Measurements from ENCODE around the gene CLCN7.

Gene CLCN7

DNA sequence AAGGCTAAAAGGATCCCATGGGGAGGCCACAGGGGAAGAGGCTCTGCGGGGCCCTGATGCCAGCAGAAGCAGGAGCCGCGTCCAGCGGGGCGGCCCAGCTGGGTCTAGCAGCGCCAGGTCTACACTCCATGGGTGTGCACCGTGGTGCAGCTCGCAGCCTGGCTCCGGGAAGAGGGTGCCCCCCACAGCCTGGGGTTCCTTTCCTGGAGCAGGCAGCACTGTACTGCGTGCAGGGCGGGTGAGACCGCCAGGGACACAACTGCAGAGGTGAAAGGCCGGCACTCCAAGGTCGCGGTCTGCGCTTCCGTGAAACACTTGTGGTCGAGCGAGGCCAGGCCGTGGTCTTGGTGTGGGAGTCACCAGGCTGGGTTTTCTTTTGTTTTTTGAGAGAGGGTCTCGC is 24.0 kb downstream of the CLCN7 start:
- peaks cover 48% of the 10 kb centered on the region for H3K36me3 ChIP-seq (replicated peaks)
- DNase-seq: no peak
- in situ Hi-C loops (cut with HindIII; ENCODE audit: low pct_ligation_motif_present, low sequenced_read_pairs): no loop called here
- H3K4me3 ChIP-seq (ENCODE audit: low read depth, low read length): no peak overlapping the region
- TF ChIP-seq, protein P1, sequence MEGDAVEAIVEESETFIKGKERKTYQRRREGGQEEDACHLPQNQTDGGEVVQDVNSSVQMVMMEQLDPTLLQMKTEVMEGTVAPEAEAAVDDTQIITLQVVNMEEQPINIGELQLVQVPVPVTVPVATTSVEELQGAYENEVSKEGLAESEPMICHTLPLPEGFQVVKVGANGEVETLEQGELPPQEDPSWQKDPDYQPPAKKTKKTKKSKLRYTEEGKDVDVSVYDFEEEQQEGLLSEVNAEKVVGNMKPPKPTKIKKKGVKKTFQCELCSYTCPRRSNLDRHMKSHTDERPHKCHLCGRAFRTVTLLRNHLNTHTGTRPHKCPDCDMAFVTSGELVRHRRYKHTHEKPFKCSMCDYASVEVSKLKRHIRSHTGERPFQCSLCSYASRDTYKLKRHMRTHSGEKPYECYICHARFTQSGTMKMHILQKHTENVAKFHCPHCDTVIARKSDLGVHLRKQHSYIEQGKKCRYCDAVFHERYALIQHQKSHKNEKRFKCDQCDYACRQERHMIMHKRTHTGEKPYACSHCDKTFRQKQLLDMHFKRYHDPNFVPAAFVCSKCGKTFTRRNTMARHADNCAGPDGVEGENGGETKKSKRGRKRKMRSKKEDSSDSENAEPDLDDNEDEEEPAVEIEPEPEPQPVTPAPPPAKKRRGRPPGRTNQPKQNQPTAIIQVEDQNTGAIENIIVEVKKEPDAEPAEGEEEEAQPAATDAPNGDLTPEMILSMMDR (IDR thresholded peaks at IDR 0.05; ENCODE audit: low read depth, low read length, missing control alignments): no peak
- no peaks in the 10 kb centered on the region for H3K27me3 ChIP-seq (replicated peaks)
- no peak overlapping the region for H3K27ac ChIP-seq

DNA sequence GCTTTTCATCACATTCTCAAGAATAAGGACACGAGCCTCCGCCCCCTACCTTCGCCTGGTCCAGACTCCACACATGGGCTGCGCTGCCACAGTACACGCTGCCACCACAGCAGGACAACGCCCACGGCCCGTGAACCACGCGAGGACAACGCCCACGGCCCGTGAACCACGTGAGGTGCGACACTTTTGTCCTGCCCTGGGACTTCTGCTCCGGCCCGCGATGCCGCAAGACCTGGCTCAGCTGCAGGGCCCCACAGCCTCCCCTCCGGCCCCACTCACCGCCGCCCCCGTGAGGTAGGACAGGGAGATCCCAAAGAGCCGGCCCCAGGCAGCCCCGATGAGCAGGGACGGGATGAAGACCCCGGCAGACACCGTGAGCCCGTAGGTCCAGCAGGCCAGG is 24.6 kb downstream of the CLCN7 start:
- H3K27ac ChIP-seq: no peak overlapping the region
- peaks cover 50% of the 10 kb centered on the region for H3K36me3 ChIP-seq (replicated peaks)
- no peaks in the 10 kb centered on the region for H3K27me3 ChIP-seq (replicated peaks)
- in situ Hi-C loops (cut with HindIII; ENCODE audit: low pct_ligation_motif_present, low sequenced_read_pairs): no loop called here
- no peak for DNase-seq
- TF ChIP-seq, protein P1 (IDR thresholded peaks at IDR 0.05; ENCODE audit: low read depth, low read length, missing control alignments): no peak
- H3K4me3 ChIP-seq (ENCODE audit: low read depth, low read length): no peak overlapping the region

DNA sequence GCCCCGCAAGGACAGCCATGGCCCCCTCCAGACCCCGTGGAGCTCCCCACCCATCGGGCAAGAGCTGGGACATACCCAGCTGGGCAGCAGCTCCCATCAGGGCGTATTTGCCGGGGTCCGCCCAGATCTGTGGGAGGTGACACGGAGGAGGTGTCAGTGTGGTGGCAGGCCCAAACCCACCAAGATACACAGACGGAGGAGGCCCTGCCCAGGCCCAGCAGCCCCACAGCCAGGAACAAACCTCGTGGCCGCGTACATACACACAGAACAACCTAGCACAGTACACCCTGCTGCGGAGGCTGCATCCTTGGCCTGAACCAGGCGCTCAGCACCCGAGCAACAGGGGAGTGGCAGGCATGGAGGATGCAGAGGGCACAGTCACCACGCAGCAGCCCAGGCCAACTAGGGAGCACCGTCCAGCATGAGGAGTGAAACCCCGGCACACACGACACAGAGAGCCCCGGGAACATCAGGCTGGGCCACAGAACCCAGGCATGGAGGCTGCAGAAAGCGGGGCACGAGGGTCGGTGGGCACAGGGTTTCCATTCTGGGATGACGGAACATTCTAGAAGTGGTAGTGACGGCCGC is 25.5 kb downstream of the CLCN7 start:
- Histone ChIP-seq H3K4me3 (ENCODE audit: low read depth, low read length) (no peak overlapping the region), H3K27me3 (replicated peaks) (no peaks in the 10 kb centered on the region), H3K27ac (no peak overlapping the region), H3K36me3 (replicated peaks) (peaks cover 41% of the 10 kb centered on the region)
- in situ Hi-C loops (cut with HindIII; ENCODE audit: low pct_ligation_motif_present, low sequenced_read_pairs): no loop called here
- no peak for DNase-seq
- TF ChIP-seq, protein P1 (IDR thresholded peaks at IDR 0.05; ENCODE audit: low read depth, low read length, missing control alignments): no peak

DNA sequence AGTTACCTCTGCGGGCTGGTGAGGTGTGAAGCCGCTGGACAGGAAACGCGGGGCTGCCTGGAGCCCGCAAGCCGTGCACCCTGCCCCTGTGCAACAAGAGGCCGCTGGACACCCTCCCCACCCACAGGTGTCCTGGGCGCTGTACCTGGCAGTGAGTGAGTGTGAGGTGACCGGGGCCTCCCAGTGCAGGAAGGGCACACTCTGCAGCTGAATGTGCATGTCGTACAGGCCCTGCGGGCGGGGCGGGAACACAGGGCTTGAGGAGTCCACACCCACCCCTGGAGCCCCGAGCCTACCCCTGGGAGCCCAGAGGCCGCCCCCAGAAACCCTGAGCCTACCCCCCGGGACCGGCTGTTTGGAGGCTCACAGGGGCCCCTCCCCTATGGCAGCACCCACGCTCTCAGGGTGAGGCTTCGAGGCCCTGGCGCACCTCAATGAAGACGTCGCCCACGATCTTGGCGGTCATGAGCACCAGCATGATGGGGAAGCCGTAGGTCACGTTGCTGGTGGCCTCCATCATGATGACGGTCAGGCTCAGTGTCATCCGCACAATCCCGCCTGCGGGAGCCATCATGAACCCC is 26.2 kb downstream of the CLCN7 start:
- in situ Hi-C loops (cut with HindIII; ENCODE audit: low pct_ligation_motif_present, low sequenced_read_pairs): no loop called here
- no peaks in the 10 kb centered on the region for H3K27me3 ChIP-seq (replicated peaks)
- TF ChIP-seq, protein P1 (IDR thresholded peaks at IDR 0.05; ENCODE audit: low read depth, low read length, missing control alignments): no peak
- H3K36me3 ChIP-seq (replicated peaks): peaks cover 36% of the 10 kb centered on the region
- H3K27ac ChIP-seq: no peak overlapping the region
- H3K4me3 ChIP-seq (ENCODE audit: low read depth, low read length): no peak overlapping the region
- DNase-seq: no peak

DNA sequence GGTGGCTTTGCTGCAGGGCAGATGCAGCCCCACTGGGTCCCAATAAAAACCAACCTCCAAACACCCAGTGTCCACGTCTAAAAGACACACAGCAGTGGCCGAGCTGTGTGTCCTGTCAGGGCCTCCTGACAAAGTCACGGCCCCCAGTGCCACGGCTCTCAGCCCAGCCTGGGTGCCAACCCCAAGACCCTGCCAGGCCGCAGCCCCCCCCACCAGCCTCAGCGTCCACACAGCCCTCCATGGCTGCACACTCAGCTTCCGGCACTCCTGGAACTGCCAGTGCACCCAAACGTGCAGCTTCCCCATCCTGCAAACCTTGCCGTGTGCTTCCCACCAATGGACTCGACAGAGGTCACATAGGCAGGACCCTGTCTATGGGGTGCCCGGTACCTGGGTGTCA is 26.9 kb downstream of the CLCN7 start:
- H3K36me3 ChIP-seq (replicated peaks): peaks cover 34% of the 10 kb centered on the region

More for the DNA sequence above, 26.9 kb downstream of the CLCN7 start:
- no peak for DNase-seq
- Histone ChIP-seq H3K4me3 (ENCODE audit: low read depth, low read length) (no peak overlapping the region), H3K27ac (no peak overlapping the region), H3K27me3 (replicated peaks) (no peaks in the 10 kb centered on the region)
- TF ChIP-seq, protein P1 (IDR thresholded peaks at IDR 0.05; ENCODE audit: low read depth, low read length, missing control alignments): no peak
- in situ Hi-C loops (cut with HindIII; ENCODE audit: low pct_ligation_motif_present, low sequenced_read_pairs): no loop called here
